Measurements from ENCODE around the gene NACC1.

- TF ChIP-seq CTCF (IDR thresholded peaks at IDR 0.05) (no peak), POLR2A (IDR thresholded peaks at IDR 0.05) (no peak), EP300 (IDR thresholded peaks at IDR 0.05) (no peak), POLR2AphosphoS5 (IDR thresholded peaks at IDR 0.05) (no peak)
Measured at GRCh38 chr19:13083627-13084026, 34.4 kb upstream of the NACC1 start.
